ACHN (cell line): ENCODE measurements around the gene ENDOU.
"Not testable (repeated sequence)": the region's sequence is repeated elsewhere in the genome, so short reads cannot be mapped to it uniquely, and the experiment has no call there.

Source experiments
- DNase-seq: peaks from one replicate; pipeline ENCODE4 v3.0.0-alpha.2; 2015
- in situ Hi-C: cut with HindIII; loops from 2 replicates; pipeline ENCODE4 v1.10.0; 2017; ENCODE audit warnings: low sequenced_read_pairs, low pct_ligation_motif_present, low pct_unique_long_range_greater_than_20kb

The ENDOU gene

DNA sequence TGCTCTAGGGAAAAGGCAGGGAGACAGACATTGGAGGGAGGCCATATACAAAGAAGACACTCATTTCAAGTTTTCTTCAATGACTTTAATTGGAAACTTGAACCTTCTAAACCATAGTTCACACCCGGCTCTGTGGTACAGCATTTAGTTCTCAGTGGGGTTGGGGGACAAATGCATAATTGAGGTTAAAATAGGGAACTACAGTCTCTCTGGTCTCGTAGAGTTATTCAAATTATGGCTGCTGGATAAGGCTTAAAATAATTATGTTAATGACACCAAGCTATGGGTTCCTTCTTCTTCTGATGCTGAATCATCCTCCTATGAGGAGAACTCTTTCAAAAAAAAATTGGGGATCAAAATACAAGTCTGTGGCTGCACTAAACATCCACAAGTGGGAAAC lies 15.6 kb downstream of the ENDOU start:
- in situ Hi-C loops = loop anchor here (10.0 kb wide), 1 partner anchor 65 kb away; the partner anchor contains the start of gene SLC48A1
- no peak for DNase-seq

DNA sequence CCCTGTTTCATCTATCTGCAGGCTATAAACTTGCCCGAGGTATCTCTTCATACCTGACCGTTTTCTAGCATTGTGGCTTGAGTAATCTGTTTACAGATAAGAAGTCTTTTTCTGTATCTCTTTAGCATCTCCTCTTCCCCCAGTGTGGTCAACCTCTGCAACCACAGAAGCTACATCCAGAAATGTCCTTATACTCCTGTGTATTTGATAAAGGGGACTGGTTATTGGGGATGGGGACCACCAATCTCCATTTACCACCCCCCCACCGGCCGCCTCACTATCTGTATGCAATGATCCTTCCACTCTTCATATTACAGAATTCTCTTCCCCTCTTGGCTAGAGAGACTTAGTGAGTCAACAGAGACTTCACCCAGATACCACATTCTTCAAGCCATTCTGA lies 16.1 kb downstream of the ENDOU start:
- no peak for DNase-seq
- in situ Hi-C loops = no loop called here

DNA sequence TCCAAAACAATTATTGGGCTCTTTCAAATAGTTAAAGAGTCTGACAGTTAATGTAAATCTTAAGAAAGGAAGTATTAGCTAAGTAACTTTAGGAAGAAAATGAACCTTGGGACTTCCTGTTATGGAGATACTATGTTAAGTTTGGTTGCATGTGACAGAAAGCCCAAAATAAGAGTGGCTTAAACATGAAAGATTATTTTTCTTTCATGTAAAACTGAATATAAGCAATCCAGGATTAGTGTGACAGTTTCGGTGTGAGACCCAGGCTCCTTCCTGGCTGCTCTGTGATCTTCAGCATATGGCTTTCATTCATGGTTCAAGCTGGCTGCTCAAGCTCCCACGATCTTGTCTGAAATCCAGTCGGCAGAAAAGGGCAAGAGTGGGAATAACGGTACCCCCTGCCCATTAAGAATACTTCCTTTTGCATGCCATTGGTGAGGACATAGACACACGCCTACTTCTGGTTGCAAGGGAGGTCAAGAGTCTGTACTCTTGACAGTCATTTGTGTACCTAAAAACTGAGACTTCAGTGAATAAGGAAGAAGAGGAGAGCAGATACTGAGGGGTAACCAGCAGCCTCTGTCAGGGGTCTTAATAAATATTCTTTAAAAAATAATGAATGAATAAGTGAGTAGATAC lies 17.3 kb downstream of the ENDOU start:
- in situ Hi-C loops = no loop called here
- no peak for DNase-seq

DNA sequence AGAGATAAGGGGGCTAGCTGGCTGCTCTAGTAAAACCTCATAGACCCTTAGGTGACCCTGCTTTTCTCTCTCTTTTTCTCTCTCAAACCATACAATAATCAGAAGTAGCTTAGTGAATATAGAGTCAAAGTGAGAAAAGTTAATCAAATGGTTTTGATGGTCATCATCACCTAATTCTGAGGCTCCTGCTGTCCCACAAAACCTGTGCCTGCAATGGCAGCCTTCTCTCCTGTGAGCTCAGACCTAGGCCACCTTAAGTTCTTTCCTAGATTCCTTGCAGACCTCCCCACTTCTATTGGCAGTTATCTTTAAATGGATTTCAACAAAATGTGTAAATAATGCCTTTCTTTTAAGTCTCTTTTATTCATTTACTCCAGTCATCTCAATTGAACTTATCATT lies 17.9 kb downstream of the ENDOU start:
- in situ Hi-C loops = no loop called here

DNA sequence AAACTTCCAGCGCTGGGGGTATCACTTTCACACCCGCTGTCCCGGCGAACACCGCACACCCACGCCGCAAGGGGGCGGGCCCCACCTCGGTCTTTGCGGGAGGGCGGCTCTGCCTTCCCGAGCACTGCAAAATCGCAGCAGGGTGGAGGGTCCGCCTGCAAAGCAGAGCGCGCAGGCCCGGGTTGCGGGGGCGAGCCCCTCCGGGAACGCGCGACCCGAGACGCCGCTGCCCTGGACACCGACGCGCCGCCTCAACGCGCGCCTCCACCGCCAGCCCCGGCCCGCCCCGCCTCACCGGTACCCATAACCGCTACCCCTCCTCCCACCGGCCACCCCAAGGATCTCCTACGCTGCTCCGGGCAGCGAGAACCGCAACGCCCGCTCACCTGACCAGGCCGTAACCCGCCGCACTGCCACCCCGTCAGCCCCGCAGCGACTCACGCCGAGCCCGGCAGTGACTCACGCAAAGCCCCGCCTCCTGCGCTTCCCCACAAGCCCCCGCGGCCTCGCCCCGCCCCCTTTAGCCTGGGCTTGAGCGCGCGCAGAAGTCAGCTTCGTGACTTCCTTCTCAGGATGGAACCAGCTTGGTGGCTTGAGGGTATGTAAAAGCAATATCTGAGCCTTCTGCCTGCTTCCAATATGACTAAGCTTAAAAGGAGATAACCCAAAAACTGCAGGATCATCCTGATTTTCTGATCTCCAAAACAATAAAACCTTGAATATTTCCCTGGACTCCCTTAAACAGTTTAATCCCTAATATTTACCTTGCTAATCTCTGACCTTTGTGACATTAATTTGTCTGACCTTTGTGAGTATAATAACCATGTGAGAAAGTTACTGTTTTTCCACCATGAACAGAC lies 19.5 kb downstream of the ENDOU start, which contains the start of gene RPAP3:
RPAP3 (minus strand) TSS at position 465 of the 860 bp plus-strand sequence. CDS start 3,190 bp downstream, outside the sequence.
- in situ Hi-C loops = no loop called here
- peak; percentile 98 for DNase-seq

More for the DNA sequence above, 17.9 kb downstream of the ENDOU start:
- no peak for DNase-seq

DNA sequence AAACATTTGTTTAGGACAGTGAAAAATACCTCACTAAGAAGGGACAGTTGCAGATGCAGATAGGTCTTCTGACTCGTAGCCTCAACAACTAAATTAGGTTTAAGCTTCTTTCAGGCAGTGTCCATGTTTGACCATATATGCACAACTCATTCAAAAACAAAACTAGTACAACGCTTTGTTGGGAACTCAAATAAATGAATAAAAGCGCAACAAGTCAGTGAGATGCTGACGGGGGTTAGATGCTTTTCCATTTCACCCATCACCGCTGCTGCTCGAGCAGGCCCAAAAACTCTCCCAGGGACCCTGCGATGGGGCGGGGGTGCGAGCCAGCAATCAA lies 20.1 kb downstream of the ENDOU start:
- in situ Hi-C loops = no loop called here
- DNase-seq = no peak

DNA sequence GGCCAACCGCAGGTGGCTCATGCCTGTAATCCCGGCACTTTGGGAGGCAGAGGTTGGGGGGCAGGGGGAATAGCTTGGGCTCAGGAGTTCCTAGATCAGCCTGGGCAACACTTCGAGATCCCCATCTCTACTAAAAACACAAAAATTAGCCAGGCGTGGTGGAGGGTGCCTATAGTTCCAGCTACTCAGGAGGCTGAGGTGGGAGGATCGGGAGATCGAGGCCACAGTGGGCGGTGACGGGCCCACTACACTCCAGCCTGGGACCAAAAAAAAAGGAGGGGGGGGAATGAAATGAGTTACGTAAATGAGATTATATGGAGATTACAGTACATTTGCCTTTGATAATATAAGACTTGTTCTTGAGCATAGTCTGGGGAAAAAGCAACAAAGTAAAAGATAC lies 20.6 kb downstream of the ENDOU start:
- DNase-seq = no peak
- in situ Hi-C loops = no loop called here

DNA sequence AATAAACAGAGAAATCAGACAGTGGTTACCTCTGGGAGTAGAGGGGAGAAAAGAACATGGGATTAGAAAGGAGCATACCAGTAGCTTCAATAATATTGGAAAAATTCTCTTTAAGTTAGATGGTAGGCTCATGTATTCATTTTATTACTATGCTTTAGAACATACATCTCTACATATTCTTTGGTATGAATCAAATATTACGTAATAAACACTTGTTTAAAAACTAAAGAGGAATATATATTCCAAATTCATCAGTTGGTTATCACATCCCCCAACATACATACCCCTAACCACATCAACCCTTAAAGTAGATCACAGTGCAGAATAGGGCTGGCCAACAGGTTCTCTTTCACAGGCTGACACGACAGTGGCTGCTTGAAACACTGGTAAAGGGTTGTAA lies 25.0 kb downstream of the ENDOU start:
- DNase-seq = no peak
- in situ Hi-C loops = no loop called here

DNA sequence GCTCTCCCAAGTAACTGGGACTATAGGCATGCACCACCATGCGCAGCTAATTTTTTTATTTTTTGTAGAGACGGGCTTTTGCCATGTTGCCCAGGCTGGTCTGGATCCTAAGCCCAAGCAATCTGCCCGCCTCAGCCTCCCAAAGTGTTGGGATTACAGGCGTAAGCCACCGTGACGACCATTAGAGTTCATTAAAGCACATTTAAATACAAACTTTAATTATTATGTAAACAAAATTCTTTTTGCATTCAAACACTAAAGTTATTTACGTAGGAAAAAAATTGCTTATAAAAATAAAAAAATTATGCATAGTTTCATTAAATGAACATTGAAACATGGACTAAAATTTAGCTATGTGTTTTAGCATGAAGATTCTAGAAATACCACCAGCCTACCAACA lies 26.7 kb downstream of the ENDOU start:
- in situ Hi-C loops = loop anchor here (25.0 kb wide), 1 partner anchor 661 kb away; no protein-coding TSS in a partner anchor
- no peak for DNase-seq

DNA sequence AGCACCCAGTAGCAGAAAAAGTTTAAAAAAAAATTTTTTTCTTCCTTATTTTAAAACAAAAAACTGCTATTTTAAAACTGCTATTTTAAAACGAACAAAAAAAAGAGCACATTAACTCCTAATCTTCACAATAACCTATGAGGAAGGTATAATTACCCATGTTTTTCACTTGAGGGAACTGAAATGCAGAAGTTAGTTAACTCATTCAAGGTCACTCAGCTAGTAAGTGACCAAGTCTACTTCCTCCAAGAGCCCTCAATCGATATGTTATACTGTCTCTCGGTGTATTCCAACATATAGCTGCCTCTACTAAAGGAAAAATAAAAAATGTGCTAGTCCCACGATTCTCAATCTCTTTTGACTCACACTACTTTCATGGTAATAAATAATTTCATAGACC lies 27.2 kb downstream of the ENDOU start:
- in situ Hi-C loops = loop anchor here (25.0 kb wide), 1 partner anchor 661 kb away; no protein-coding TSS in a partner anchor

DNA sequence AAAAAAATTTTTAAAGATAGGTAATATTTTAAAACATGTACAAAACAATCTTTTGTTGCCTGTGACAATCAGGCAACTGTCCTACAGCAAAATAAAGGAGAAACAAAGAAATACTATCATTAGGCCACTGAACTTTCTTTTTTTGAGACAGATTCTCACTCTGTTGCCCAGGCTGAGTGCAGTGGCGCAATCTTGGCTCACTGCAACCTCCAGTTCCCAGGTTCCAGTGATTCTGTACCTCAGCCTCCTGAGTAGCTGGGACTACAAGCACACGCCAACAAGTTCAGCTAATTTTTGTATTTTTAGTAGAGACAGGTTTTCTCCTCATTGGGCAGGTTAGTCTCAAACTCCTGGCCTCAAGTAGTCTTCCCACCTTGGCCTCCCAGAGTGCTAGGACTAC lies 36.1 kb downstream of the ENDOU start:
- no peak for DNase-seq
- in situ Hi-C loops = loop anchor here (25.0 kb wide), 1 partner anchor 652 kb away; no protein-coding TSS in a partner anchor

More for the DNA sequence above, 27.2 kb downstream of the ENDOU start:
- DNase-seq = no peak

DNA sequence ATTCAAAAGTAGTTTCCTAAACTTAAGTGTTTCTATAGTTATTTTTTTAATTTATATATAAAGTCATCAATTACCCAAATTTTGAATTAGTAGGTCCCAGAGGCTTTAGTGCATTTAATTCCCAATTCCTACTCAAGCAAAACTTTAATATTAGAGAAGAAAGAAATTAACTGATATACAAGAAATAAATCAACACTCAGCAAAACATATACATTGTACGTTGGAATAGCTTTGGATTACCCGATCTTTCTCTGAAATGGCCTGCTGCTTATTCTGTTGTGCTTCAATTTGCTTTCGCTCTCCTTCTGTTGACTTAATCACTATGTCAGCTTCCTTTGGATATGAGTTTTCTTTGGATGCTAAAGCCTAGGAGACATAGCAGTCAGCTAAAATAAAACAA lies 37.7 kb downstream of the ENDOU start:
- no peak for DNase-seq
- in situ Hi-C loops = loop anchor here (25.0 kb wide), 1 partner anchor 650 kb away; no protein-coding TSS in a partner anchor

DNA sequence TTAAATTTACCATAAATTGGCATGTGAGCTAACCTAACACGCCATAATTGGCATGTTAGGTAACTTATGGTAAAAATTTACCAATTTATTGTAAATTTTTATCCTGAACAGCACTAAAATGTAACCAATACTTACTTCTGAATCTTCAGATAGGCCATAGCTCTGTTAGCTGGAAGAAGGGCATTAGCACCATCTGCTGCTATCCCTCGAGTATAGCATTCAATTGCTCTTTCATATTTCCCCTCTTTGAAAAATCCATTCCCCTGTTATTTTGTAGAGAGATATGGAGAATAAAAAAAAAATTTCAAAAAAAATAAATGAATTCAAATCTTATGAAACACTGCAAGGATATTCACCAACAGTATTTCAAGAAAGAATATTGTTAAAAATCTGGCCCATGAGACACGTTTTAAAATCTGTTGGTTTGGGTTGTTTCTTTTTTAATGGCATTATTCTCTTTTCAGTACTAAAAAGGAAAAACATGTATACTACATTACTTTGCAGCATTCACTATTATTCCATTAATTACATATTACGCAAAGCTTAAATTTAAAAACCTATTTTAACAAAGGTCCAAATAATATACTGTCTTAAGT lies 38.5 kb downstream of the ENDOU start:
- in situ Hi-C loops = loop anchor here (25.0 kb wide), 1 partner anchor 649 kb away; no protein-coding TSS in a partner anchor
- DNase-seq = peak; percentile 74

DNA sequence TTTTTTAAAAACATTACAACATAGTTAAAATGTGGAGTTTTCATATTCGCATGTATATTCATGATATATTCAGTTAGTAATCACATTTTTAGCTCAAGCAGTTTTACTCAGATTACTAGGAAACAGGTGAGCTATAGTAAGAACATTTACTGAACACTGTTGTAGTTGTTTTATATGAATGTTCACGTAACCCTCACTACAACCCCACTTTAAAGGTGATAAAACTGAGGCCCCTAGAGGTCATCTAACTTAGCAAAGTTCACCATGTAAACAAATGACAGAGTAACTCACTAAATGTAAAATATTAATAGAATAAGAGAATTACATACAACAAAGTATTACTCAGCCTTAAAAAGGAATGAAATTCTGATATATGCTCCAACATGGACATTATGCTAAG lies 45.5 kb downstream of the ENDOU start:
- in situ Hi-C loops = loop anchor here (25.0 kb wide), 1 partner anchor 642 kb away; no protein-coding TSS in a partner anchor
- no peak for DNase-seq

DNA sequence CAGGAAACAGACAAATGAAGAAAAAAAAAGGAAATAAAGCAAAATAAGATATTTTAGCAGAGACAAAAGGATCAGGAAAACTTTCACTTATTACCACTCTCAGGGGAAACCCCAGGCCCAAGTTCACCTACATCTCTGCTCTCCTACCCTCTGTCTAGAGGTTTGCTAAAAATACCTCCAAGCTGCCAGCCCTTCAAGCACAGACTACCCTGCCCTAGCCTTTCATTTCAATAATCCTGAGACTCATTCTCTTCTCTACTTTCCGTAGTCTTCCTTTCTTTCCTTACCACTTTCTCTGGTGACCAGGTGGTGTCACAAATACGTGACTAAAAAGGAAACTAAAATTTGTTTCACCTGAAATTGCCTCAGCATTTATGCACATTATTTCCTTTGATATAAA lies 53.2 kb downstream of the ENDOU start:
- in situ Hi-C loops = no loop called here

DNA sequence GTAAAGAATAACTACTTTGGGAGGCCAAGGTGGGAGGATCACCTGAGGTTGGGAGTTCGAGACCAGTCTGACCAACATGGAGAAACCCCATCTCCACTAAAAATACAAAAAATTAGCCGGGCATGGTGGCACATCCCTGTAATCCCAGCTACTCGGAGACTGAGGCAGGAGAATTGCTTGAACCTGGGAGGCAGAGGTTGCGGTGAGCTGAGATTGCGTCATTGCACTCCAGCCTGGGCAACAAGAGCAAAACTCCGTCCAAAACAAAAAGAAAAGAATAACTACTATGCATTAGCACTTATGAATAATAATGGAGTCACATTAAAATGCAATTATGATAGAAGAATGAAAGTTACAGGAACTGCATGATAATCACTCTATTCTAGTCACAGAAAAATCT lies 57.4 kb downstream of the ENDOU start:
- DNase-seq, in situ Hi-C loops: not testable (repeated sequence)

More for the DNA sequence above, 53.2 kb downstream of the ENDOU start:
- DNase-seq = no peak
